IPS DF 4.7 (cell line): ENCODE results near the gene PTPRB.
"Not testable (repeated sequence)": the region's sequence is repeated elsewhere in the genome, so short reads cannot be mapped to it uniquely, and the experiment has no call there.

Experiments
- DNase-seq: peaks from one replicate; pipeline ENCODE4 v3.0.0-alpha.2; 2013; ENCODE audit warnings: low spot score; ENCODE audit errors: extremely low read depth

Gene PTPRB

GRCh38 chr12:70549340-70550179 lies 87.7 kb downstream of the PTPRB start:
- no peak for DNase-seq

GRCh38 chr12:70543444-70543843 lies 93.8 kb downstream of the PTPRB start:
- DNase-seq = no peak

GRCh38 chr12:70540996-70541395 lies 96.2 kb downstream of the PTPRB start:
- DNase-seq = no peak

GRCh38 chr12:70536650-70537049 lies 100.6 kb downstream of the PTPRB start:
- DNase-seq = no peak

- DNase-seq = no peak
Observed at GRCh38 chr12:70535896-70536374, 101.3 kb downstream of the PTPRB start.

GRCh38 chr12:70534466-70534865 lies 102.8 kb downstream of the PTPRB start:
- no peak for DNase-seq

- DNase-seq = no peak
Observed at GRCh38 chr12:70529647-70530046, 107.6 kb downstream of the PTPRB start.

- no peak for DNase-seq
Observed at GRCh38 chr12:70520847-70521246, 116.4 kb downstream of the PTPRB start.

GRCh38 chr12:70513426-70513825 lies 123.8 kb downstream of the PTPRB start:
- DNase-seq = no peak

- DNase-seq = no peak
Observed at GRCh38 chr12:70508178-70508577, 129.1 kb downstream of the PTPRB start.

- peak; percentile 28 for DNase-seq
Observed at GRCh38 chr12:70507442-70507841, 129.8 kb downstream of the PTPRB start.

- no peak for DNase-seq
Observed at GRCh38 chr12:70497508-70497907, 139.7 kb downstream of the PTPRB start.

- DNase-seq = not testable (repeated sequence)
Observed at GRCh38 chr12:70492904-70493303, 144.3 kb downstream of the PTPRB start.

- not testable (repeated sequence) for DNase-seq
Observed at GRCh38 chr12:70490928-70491327, 146.3 kb downstream of the PTPRB start.

- no peak for DNase-seq
Observed at GRCh38 chr12:70487440-70487839, 149.8 kb downstream of the PTPRB start.

- DNase-seq = no peak
Observed at GRCh38 chr12:70486588-70486987, 150.6 kb downstream of the PTPRB start.

GRCh38 chr12:70485704-70486103 lies 151.5 kb downstream of the PTPRB start:
- no peak for DNase-seq

- no peak for DNase-seq
Observed at GRCh38 chr12:70484464-70484863, 152.8 kb downstream of the PTPRB start.

GRCh38 chr12:70482764-70483163 lies 154.5 kb downstream of the PTPRB start:
- DNase-seq = no peak

- no peak for DNase-seq
Observed at GRCh38 chr12:70469221-70469820, 167.9 kb downstream of the PTPRB start.

- DNase-seq = no peak
Observed at GRCh38 chr12:70468741-70469140, 168.5 kb downstream of the PTPRB start.

GRCh38 chr12:70467918-70468733 lies 169.1 kb downstream of the PTPRB start:
- DNase-seq = no peak
